ENCODE measurements around the gene APC2.

DNA sequence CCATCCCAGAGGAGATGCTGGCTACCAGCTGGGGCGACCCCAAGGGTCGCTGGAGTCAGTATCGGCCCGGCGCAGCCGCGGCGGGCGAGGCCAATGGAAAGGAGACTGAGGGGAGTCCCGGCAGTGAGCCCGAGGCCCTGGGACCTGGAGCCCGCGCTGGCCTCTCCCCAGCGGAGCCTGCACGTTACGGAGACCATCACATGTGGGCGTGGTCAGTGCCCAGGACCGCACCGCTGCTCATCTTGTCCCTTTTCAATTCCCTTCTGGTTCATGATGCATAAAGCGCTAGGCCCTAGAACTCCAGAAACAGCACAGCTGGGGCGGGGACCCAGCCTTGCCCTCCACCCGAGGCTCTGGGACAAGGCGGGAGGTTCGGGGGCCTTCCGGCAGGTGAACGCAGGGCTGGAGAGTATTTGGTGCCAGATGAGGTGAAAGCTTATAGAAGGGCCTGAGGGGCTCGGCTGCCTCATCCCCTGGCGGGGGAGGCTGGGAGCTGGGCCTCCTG, 21.1 kb downstream of the APC2 start:
- TF ChIP-seq CTCF (conservative IDR thresholded peaks at IDR 0.05) (no peak), EZH2 (IDR thresholded peaks at IDR 0.05; ENCODE audit: low read depth) (no peak)

Measured in PC-9 (cell line).